Activated B cell treated with CpG ODN at 0.5 μM for 24 hours (primary cell): Measurements from ENCODE around the gene CDC73. TPM values are rescaled to one million over a fixed set of nuclear protein-coding genes. Genes with fewer than 3 reads are reported as not detected.

Experiments
- ATAC-seq: fragments of 200-7000 bp; cut with Tn5 transposase; one replicate; pipeline ENCODE4 v1.10.0; 2021; ENCODE audit warnings: low read depth, mild to moderate bottlenecking, moderate library complexity
- CTCF ChIA-PET: fragments of 350-600 bp; sonication (Branson Sonifier 250); formaldehyde crosslinking; loops from one replicate; lab custom pipeline; 2021; ENCODE audit warnings: antibody characterized with exemption; lab: Charles Lee
- POLR2A ChIA-PET: fragments of 350-600 bp; sonication (Branson Sonifier 250); formaldehyde crosslinking; loops from one replicate; lab custom pipeline; 2021; ENCODE audit warnings: antibody characterized with exemption; lab: Charles Lee
- DNase-seq: peaks from one replicate; pipeline ENCODE4 v3.0.0; 2022
- H3K27ac Mint-ChIP-seq: one replicate; pipeline ENCODE4 v1.8.0; 2020; ENCODE audit warnings: mixed read lengths
- H3K27me3 Mint-ChIP-seq: one replicate; pipeline ENCODE4 v1.8.0; 2021; ENCODE audit warnings: mixed read lengths
- H3K36me3 Mint-ChIP-seq: one replicate; pipeline ENCODE4 v1.8.0; 2021; ENCODE audit warnings: low read depth, mixed read lengths
- H3K4me1 Mint-ChIP-seq: one replicate; pipeline ENCODE4 v1.8.0; 2021; ENCODE audit warnings: mixed read lengths
- H3K4me3 Mint-ChIP-seq: one replicate; pipeline ENCODE4 v1.8.0; 2020; ENCODE audit warnings: mild to moderate bottlenecking, mixed read lengths
- H3K9me3 Mint-ChIP-seq: one replicate; pipeline ENCODE4 v1.8.0; 2020; ENCODE audit warnings: mixed read lengths
- intact Hi-C: fragments of 100-400 bp; cut with micrococcal nuclease; formaldehyde crosslinking; loops from one replicate; pipeline ENCODE4 v1.15.1; 2024
- total RNA-seq: library from RNA; stranded (reverse); gene quantifications from 2 replicates; pipeline ENCODE4 v1.2.3, GENCODE V29; 2022
- TF ChIP-seq, protein P1 (sequence below): fragments of 200-600 bp; IDR thresholded peaks from one replicate; pipeline ENCODE4 v1.8.0; 2022; ENCODE audit warnings: antibody characterized with exemption, mild to moderate bottlenecking

CDC73 gene
- total RNA-seq, 1 donor from 2014 or later = 59.1 TPM

DNA sequence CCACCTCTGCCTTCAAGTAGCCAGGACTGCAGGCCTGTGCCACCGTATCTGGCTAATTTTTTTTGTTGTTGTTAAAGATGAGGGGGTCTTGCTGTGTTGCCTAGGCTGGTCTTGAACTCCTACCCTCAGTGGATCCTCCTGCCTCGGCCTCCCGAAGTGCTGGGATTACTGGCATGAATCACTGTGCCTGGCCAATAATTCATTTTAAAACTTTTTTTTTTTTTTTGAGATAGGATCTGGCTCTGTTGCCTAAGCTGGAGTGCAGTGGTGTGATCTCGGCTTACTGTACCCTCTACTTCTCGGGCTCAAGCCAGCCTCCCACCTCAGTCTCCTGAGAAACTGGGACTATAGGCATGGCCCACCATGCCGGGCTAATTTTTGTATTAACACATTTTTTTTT, 3.5 kb downstream of the CDC73 start:
- ATAC-seq (no peak), DNase-seq (no peak)
- Mint-ChIP-seq H3K4me3 (no peak overlapping the region), H3K9me3 (no peaks in the 10 kb centered on the region), H3K36me3 (peaks cover 36% of the 10 kb centered on the region), H3K27ac (no peak overlapping the region), H3K4me1 (peaks cover 45% of the 10 kb centered on the region), H3K27me3 (no peaks in the 10 kb centered on the region)
- intact Hi-C loops = no loop called here
- ChIA-PET POLR2A (interaction anchor here (0.6 kb wide), 1 partner anchor 651 kb away, joined by 3 read pairs; no protein-coding TSS in a partner anchor), CTCF (no interaction called here)
- TF ChIP-seq, protein P1, sequence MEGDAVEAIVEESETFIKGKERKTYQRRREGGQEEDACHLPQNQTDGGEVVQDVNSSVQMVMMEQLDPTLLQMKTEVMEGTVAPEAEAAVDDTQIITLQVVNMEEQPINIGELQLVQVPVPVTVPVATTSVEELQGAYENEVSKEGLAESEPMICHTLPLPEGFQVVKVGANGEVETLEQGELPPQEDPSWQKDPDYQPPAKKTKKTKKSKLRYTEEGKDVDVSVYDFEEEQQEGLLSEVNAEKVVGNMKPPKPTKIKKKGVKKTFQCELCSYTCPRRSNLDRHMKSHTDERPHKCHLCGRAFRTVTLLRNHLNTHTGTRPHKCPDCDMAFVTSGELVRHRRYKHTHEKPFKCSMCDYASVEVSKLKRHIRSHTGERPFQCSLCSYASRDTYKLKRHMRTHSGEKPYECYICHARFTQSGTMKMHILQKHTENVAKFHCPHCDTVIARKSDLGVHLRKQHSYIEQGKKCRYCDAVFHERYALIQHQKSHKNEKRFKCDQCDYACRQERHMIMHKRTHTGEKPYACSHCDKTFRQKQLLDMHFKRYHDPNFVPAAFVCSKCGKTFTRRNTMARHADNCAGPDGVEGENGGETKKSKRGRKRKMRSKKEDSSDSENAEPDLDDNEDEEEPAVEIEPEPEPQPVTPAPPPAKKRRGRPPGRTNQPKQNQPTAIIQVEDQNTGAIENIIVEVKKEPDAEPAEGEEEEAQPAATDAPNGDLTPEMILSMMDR = no peak

- peaks cover 14% of the 10 kb centered on the region for H3K4me1 Mint-ChIP-seq
- intact Hi-C loops = no loop called here
- peaks cover 57% of the 10 kb centered on the region for H3K36me3 Mint-ChIP-seq
- H3K4me3 Mint-ChIP-seq = no peak overlapping the region
- ChIA-PET CTCF (no interaction called here), POLR2A (no interaction called here)
- TF ChIP-seq, protein P1 = no peak
- ATAC-seq (no peak), DNase-seq (no peak)
- no peaks in the 10 kb centered on the region for H3K27me3 Mint-ChIP-seq
- H3K9me3 Mint-ChIP-seq = no peaks in the 10 kb centered on the region
- H3K27ac Mint-ChIP-seq = no peak overlapping the region
Observed at GRCh38 chr1:193131266-193131860, 9.5 kb downstream of the CDC73 start.

- no peak for DNase-seq
- TF ChIP-seq, protein P1 = no peak
- H3K36me3 Mint-ChIP-seq = peaks cover 79% of the 10 kb centered on the region
- intact Hi-C loops = loop anchor here (2.0 kb wide), 1 partner anchor 17 kb away; no protein-coding TSS in a partner anchor
- H3K9me3 Mint-ChIP-seq = no peaks in the 10 kb centered on the region
- no peak for ATAC-seq
- no peaks in the 10 kb centered on the region for H3K4me1 Mint-ChIP-seq
- H3K27ac Mint-ChIP-seq = no peak overlapping the region
- no peaks in the 10 kb centered on the region for H3K27me3 Mint-ChIP-seq
- ChIA-PET POLR2A (no interaction called here), CTCF (no interaction called here)
- no peak overlapping the region for H3K4me3 Mint-ChIP-seq
Observed at GRCh38 chr1:193140254-193140653, 18.4 kb downstream of the CDC73 start.

DNA sequence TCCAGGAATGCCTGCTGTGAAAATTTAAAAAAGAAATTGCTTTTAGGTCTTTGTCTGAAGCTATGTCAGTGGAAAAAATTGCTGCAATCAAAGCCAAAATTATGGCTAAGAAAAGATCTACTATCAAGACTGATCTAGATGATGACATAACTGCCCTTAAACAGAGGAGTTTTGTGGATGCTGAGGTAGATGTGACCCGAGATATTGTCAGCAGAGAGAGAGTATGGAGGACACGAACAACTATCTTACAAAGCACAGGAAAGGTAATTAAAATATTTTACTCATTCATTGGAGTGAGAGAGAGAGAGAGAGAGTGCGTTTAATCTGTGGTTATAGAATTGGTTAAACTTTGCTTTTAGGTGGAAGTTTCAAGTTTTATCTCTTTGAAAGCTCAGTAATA, 20.0 kb downstream of the CDC73 start:
- ChIA-PET POLR2A (interaction anchor here (0.6 kb wide), 1 partner anchor 119 kb away, joined by 5 read pairs; no protein-coding TSS in a partner anchor), CTCF (no interaction called here)
- H3K36me3 Mint-ChIP-seq = peaks cover 77% of the 10 kb centered on the region
- H3K9me3 Mint-ChIP-seq = no peaks in the 10 kb centered on the region
- H3K4me1 Mint-ChIP-seq = no peaks in the 10 kb centered on the region
- TF ChIP-seq, protein P1 = no peak
- DNase-seq = no peak
- no peak for ATAC-seq
- no peak overlapping the region for H3K4me3 Mint-ChIP-seq
- intact Hi-C loops = loop anchor here (2.0 kb wide), 1 partner anchor 15 kb away; no protein-coding TSS in a partner anchor
- no peaks in the 10 kb centered on the region for H3K27me3 Mint-ChIP-seq
- no peak overlapping the region for H3K27ac Mint-ChIP-seq

GRCh38 chr1:193142409-193142808, 20.6 kb downstream of the CDC73 start:
- H3K4me3 Mint-ChIP-seq = no peak overlapping the region
- TF ChIP-seq, protein P1 = no peak
- ChIA-PET CTCF (no interaction called here), POLR2A (interaction anchor here (0.6 kb wide), 1 partner anchor 118 kb away, joined by 5 read pairs; no protein-coding TSS in a partner anchor)
- H3K27me3 Mint-ChIP-seq = no peaks in the 10 kb centered on the region
- intact Hi-C loops = no loop called here
- DNase-seq (no peak), ATAC-seq (no peak)
- no peaks in the 10 kb centered on the region for H3K4me1 Mint-ChIP-seq
- H3K36me3 Mint-ChIP-seq = peaks cover 76% of the 10 kb centered on the region
- H3K9me3 Mint-ChIP-seq = no peaks in the 10 kb centered on the region
- H3K27ac Mint-ChIP-seq = no peak overlapping the region
